Testis (tissue), 3 donors: ENCODE measurements around the gene APCDD1L. TPM values are rescaled to one million over a fixed set of nuclear protein-coding genes. Genes with fewer than 3 reads are reported as not detected.
A peak's percentile ranks its signal among the peaks of the same experiment; 100 is the strongest.
"Not testable (repeated sequence)": the region's sequence is repeated elsewhere in the genome, so short reads cannot be mapped to it uniquely, and the experiment has no call there.

Source experiments
- DNase-seq: peaks from one replicate; pipeline ENCODE4 v3.0.0-alpha.2; 2019
- H3K27ac ChIP-seq, 2 donors: fragments of 200-600 bp; sonication (generic); one replicate each; pipeline ENCODE4 v1.5.1; 2019
- H3K27me3 ChIP-seq: fragments of 200-600 bp; sonication (generic); one replicate; pipeline ENCODE4 v1.5.1; 2019
- H3K36me3 ChIP-seq: fragments of 200-600 bp; sonication (generic); one replicate; pipeline ENCODE4 v1.5.1; 2017; ENCODE audit warnings: low read depth; ENCODE audit errors: missing control alignments
- H3K4me1 ChIP-seq: fragments of 200-600 bp; sonication (generic); one replicate; pipeline ENCODE4 v1.5.1; 2019
- H3K4me3 ChIP-seq, 2 donors: fragments of 200-600 bp; sonication (generic); one replicate each; pipeline ENCODE4 v1.5.1; 2017 to 2019
- H3K9me3 ChIP-seq: fragments of 200-600 bp; sonication (generic); one replicate; pipeline ENCODE4 v1.5.1; 2017
- POLR2A ChIP-seq: fragments of 450-650 bp; IDR thresholded peaks from one replicate; pipeline ENCODE4 v1.6.1; 2017; ENCODE audit warnings: antibody characterized with exemption, mild to moderate bottlenecking, moderate library complexity
- WGBS, 2 donors: methylation state at CpG; one replicate each; pipeline ENCODE4 v1.1.5; 2018; 5-methylcytosine and 5-hydroxymethylcytosine counted together
- intact Hi-C: fragments of 100-400 bp; cut with DNase I; formaldehyde crosslinking; loops from one replicate; pipeline ENCODE4 v1.15.1; 2023; ENCODE audit warnings: low total_unique reads
- polyA plus RNA-seq: library from polyadenylated mRNA; stranded (reverse); fragments of 350-450 nt; fragmentation: Illumina TruSeq; extraction: RNeasy Lipid Tissue Mini Kit (QIAGEN cat#74804); gene quantifications from one replicate; pipeline ENCODE4 v1.2.3, GENCODE V29; 2014; ENCODE audit warnings: low read depth, low replicate concordance; ENCODE audit not compliant: insufficient read depth
- total RNA-seq, 2 donors: library from RNA; depleted of rRNA; stranded (reverse); fragments of >200 nt; gene quantifications; one replicate each; pipeline ENCODE4 v1.2.3, GENCODE V29; 2016
- TF ChIP-seq, protein P1 (sequence below), 3 experiments: fragments of 450-650 bp in 2 of 3; fragments of 200-600 bp in 1 of 3; sonication (generic) in 1 of 3; IDR thresholded peaks; one replicate each; pipeline ENCODE4 v1.5.1; 2016 to 2019; ENCODE audit warnings: antibody characterized with exemption in 3 of 3, mild to moderate bottlenecking in 2 of 3, moderate library complexity in 1 of 3

Gene APCDD1L
- total and polyA plus RNA-seq, 3 donors from 2014 or later, result 0.12 to 0.20 TPM; not detected in 1

DNA sequence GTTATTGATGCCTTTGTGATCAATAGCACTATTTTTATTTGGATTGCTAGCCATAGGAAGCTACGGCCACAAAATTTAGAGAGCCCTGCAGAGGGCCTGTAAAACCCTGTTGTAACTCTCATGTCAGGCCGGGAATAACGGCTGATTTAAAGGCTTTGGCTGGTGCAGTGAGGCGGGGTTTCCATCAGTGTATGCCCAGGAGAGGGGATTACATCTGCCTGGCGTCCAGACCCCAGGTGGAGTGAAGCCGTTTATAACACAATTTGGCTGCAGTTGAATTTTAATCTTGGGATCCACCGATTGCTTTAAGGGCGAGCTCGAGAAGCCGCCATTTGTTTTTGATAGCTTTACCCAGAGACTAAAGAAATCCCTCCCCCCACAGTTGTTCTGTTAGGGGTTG lies 29.1 kb upstream of the APCDD1L start:
- Histone ChIP-seq H3K27ac (no peak overlapping the region), H3K4me3 (no peak overlapping the region), H3K27me3 (no peaks in the 10 kb centered on the region), H3K4me1 (no peaks in the 10 kb centered on the region), H3K9me3 (no peaks in the 10 kb centered on the region), H3K36me3 (no peaks in the 10 kb centered on the region)
- 70 to 87% methylated on average over 10 of the region's 10 CpGs for WGBS, 2 donors
- no peak for TF ChIP-seq POLR2A
- TF ChIP-seq, protein P1, sequence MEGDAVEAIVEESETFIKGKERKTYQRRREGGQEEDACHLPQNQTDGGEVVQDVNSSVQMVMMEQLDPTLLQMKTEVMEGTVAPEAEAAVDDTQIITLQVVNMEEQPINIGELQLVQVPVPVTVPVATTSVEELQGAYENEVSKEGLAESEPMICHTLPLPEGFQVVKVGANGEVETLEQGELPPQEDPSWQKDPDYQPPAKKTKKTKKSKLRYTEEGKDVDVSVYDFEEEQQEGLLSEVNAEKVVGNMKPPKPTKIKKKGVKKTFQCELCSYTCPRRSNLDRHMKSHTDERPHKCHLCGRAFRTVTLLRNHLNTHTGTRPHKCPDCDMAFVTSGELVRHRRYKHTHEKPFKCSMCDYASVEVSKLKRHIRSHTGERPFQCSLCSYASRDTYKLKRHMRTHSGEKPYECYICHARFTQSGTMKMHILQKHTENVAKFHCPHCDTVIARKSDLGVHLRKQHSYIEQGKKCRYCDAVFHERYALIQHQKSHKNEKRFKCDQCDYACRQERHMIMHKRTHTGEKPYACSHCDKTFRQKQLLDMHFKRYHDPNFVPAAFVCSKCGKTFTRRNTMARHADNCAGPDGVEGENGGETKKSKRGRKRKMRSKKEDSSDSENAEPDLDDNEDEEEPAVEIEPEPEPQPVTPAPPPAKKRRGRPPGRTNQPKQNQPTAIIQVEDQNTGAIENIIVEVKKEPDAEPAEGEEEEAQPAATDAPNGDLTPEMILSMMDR (IDR thresholded peaks at IDR 0.05), result no peak
- peak; percentile 11 for DNase-seq
- intact Hi-C loops, result no loop called here

DNA sequence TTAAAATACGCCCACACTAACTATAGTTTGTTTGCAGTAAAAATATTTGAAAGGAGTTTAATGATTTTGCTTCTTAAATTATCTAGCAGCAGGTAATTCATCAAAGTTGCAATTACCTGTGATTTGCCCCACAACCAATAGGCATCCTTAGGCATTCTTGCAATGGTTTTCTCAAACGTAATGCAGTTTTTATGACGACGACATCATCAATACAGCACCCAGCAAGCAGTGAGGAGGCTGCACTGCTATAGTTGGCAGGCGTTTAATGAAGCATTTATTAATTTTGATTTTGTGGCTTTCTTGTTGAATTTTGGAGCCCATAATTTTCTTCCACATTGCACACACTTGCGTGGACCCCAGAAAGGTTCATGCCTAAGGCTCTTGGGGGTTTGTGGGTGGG lies 28.1 kb upstream of the APCDD1L start:
- Histone ChIP-seq H3K4me1 (no peaks in the 10 kb centered on the region), H3K36me3 (no peaks in the 10 kb centered on the region), H3K4me3 (no peak overlapping the region), H3K27me3 (no peaks in the 10 kb centered on the region), H3K9me3 (no peaks in the 10 kb centered on the region), H3K27ac (no peak overlapping the region)
- 89 to 91% methylated on average over 6 of the region's 6 CpGs for WGBS, 2 donors
- DNase-seq, result no peak
- TF ChIP-seq, protein P1 (IDR thresholded peaks at IDR 0.05), result no peak
- TF ChIP-seq POLR2A, result no peak
- intact Hi-C loops, result no loop called here

DNA sequence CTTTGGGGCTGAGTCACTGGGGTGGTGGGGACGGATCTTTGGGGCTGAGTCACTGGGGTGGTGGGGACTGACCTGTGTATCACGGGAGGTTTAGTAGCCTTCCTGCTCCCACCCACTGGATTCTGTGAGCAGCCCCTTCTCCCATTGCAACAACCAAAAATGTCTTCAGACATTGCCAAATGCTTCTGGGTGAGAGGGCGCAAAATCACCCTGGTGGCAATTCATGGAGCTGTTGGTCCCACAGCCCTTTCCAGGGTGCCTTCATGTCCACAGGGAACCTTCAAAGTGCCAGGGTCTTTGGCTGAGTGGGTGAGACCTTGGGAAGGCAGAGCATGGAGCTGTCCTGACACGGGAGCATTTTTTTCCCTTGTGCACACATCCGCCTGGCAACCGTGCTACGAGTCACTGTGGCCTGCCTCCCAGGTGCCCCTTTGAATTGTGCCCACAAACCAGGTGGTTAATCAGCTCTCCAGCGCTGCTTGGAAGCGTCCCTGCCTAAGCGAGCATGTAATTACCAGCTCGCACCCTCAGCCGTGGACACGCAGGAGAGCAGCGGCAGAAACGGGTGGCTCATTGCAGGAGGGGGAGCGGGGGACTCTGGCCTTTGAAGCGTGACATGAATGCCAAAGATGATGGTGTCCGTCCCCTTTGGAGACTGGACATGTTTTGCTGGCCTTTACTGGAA lies 27.4 kb upstream of the APCDD1L start:
- TF ChIP-seq, protein P1 (IDR thresholded peaks at IDR 0.05), result no peak
- H3K36me3 ChIP-seq, result no peaks in the 10 kb centered on the region
- H3K9me3 ChIP-seq, result no peaks in the 10 kb centered on the region
- no peaks in the 10 kb centered on the region for H3K4me1 ChIP-seq
- DNase-seq, result peak; percentile 9
- intact Hi-C loops, result no loop called here
- H3K27ac ChIP-seq, result no peak overlapping the region
- no peak overlapping the region for H3K4me3 ChIP-seq
- WGBS, 2 donors, result 92 to 95% methylated on average over 13 to 18 of the region's 18 CpGs
- H3K27me3 ChIP-seq, result no peaks in the 10 kb centered on the region

DNA sequence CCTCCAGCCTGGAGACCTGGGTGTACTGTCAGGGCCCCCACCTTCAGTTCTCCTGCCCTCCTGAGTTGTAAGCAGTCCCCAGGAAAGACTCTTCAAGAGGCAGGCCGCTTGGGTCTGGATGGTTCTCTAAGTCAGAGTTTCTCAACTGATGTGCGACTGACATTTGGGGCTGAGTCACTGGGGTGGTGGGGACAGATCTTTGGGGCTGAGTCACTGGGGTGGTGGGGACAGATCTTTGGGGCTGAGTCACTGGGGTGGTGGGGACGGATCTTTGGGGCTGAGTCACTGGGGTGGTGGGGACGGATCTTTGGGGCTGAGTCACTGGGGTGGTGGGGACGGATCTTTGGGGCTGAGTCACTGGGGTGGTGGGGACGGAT lies 26.8 kb upstream of the APCDD1L start:
- DNase-seq, H3K4me3 ChIP-seq, H3K4me1 ChIP-seq, intact Hi-C loops, H3K9me3 ChIP-seq, H3K27me3 ChIP-seq, H3K27ac ChIP-seq, H3K36me3 ChIP-seq: not testable (repeated sequence)
- WGBS, 2 donors, result 84 to 100% methylated on average over 2 to 3 of the region's 6 CpGs

DNA sequence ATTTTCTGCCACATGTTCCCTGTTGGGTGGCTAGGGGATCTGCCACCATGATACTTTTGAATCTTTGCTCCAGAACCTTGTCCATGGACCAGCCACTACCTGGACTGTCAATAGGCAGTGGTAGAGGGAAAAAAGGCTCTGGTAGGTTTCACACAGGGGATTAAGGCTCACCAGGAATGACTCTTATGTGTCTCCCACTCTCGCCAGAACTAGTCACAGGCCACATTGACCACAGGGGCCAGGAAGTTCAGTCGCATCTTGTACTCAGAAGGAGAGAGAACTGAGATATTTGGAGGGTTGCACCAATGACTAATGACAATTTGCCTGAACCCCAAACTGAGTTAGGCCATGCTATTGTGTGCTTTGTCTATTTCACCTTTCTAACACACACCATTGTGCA lies 23.6 kb upstream of the APCDD1L start:
- Histone ChIP-seq H3K36me3 (no peaks in the 10 kb centered on the region), H3K4me3 (no peak overlapping the region), H3K9me3 (no peaks in the 10 kb centered on the region), H3K27ac (no peak overlapping the region), H3K4me1 (no peaks in the 10 kb centered on the region), H3K27me3 (no peaks in the 10 kb centered on the region)
- peak; percentile 5 for DNase-seq
- TF ChIP-seq, protein P1 (IDR thresholded peaks at IDR 0.05), result no peak
- TF ChIP-seq POLR2A, result no peak
- 96 to 100% methylated on average over 2 of the region's 2 CpGs for WGBS, 2 donors
- intact Hi-C loops, result no loop called here
